ENCODE data around the gene MYBPH. TPM values are rescaled to one million over a fixed set of nuclear protein-coding genes. Genes with fewer than 3 reads are reported as not detected.

MYBPH gene
- polyA plus RNA-seq (2012; ENCODE audit: low read depth, missing spikeins): 0.10 TPM

GRCh38 chr1:203175237-203175826, at the start of gene MYBPH:
Gene MYBPH (minus strand): TSS chr1:203175826. CDS start chr1:203175755, 71 bp downstream.
- TF ChIP-seq SPI1 (IDR thresholded peaks at IDR 0.05; ENCODE audit: low read depth, low read length): no peak
- TF ChIP-seq POU2F2 (IDR thresholded peaks at IDR 0.05; ENCODE audit: low read depth, low read length): no peak
- TF ChIP-seq TAF1 (IDR thresholded peaks at IDR 0.05; ENCODE audit: low read depth, low read length): no peak
- TF ChIP-seq POLR2AphosphoS5 (IDR thresholded peaks at IDR 0.05; ENCODE audit: low read depth, low read length): no peak
- no peak for TF ChIP-seq POLR2A (IDR thresholded peaks at IDR 0.05; ENCODE audit: low read depth, low read length)
- TF ChIP-seq PAX5 (IDR thresholded peaks at IDR 0.05; ENCODE audit: insufficient read depth, low read length, severe bottlenecking): no peak
- no peak for DNase-seq (ENCODE audit: insufficient read length, low spot score)
- FAIRE-seq: no peak

- FAIRE-seq (no peak), DNase-seq (ENCODE audit: insufficient read length, low spot score) (no peak)
- TF ChIP-seq TAF1 (IDR thresholded peaks at IDR 0.05; ENCODE audit: low read depth, low read length) (no peak), PAX5 (IDR thresholded peaks at IDR 0.05; ENCODE audit: insufficient read depth, low read length, severe bottlenecking) (no peak), SPI1 (IDR thresholded peaks at IDR 0.05; ENCODE audit: low read depth, low read length) (no peak), POU2F2 (IDR thresholded peaks at IDR 0.05; ENCODE audit: low read depth, low read length) (no peak), POLR2AphosphoS5 (IDR thresholded peaks at IDR 0.05; ENCODE audit: low read depth, low read length) (no peak), POLR2A (IDR thresholded peaks at IDR 0.05; ENCODE audit: low read depth, low read length) (no peak)
These were observed 49.4 kb upstream of the MYBPH start for GRCh38 chr1:203225071-203225470.

- TF ChIP-seq SPI1 (IDR thresholded peaks at IDR 0.05; ENCODE audit: low read depth, low read length) (no peak), PAX5 (IDR thresholded peaks at IDR 0.05; ENCODE audit: insufficient read depth, low read length, severe bottlenecking) (no peak), POU2F2 (IDR thresholded peaks at IDR 0.05; ENCODE audit: low read depth, low read length) (no peak), POLR2AphosphoS5 (IDR thresholded peaks at IDR 0.05; ENCODE audit: low read depth, low read length) (no peak), POLR2A (IDR thresholded peaks at IDR 0.05; ENCODE audit: low read depth, low read length) (no peak), TAF1 (IDR thresholded peaks at IDR 0.05; ENCODE audit: low read depth, low read length) (no peak)
- FAIRE-seq (no peak), DNase-seq (ENCODE audit: insufficient read length, low spot score) (no peak)
These were observed 47.6 kb upstream of the MYBPH start for GRCh38 chr1:203223012-203223775.

- no peak for FAIRE-seq
- TF ChIP-seq SPI1 (IDR thresholded peaks at IDR 0.05; ENCODE audit: low read depth, low read length) (no peak), POLR2AphosphoS5 (IDR thresholded peaks at IDR 0.05; ENCODE audit: low read depth, low read length) (no peak), POLR2A (IDR thresholded peaks at IDR 0.05; ENCODE audit: low read depth, low read length) (no peak), TAF1 (IDR thresholded peaks at IDR 0.05; ENCODE audit: low read depth, low read length) (no peak), POU2F2 (IDR thresholded peaks at IDR 0.05; ENCODE audit: low read depth, low read length) (no peak), PAX5 (IDR thresholded peaks at IDR 0.05; ENCODE audit: insufficient read depth, low read length, severe bottlenecking) (no peak)
- DNase-seq (ENCODE audit: insufficient read length, low spot score): no peak
These were observed 44.3 kb upstream of the MYBPH start for GRCh38 chr1:203219934-203220333.

GRCh38 chr1:203219171-203219570, 43.5 kb upstream of the MYBPH start:
- FAIRE-seq: no peak
- TF ChIP-seq TAF1 (IDR thresholded peaks at IDR 0.05; ENCODE audit: low read depth, low read length) (no peak), POLR2AphosphoS5 (IDR thresholded peaks at IDR 0.05; ENCODE audit: low read depth, low read length) (no peak), SPI1 (IDR thresholded peaks at IDR 0.05; ENCODE audit: low read depth, low read length) (no peak), PAX5 (IDR thresholded peaks at IDR 0.05; ENCODE audit: insufficient read depth, low read length, severe bottlenecking) (no peak), POU2F2 (IDR thresholded peaks at IDR 0.05; ENCODE audit: low read depth, low read length) (no peak), POLR2A (IDR thresholded peaks at IDR 0.05; ENCODE audit: low read depth, low read length) (no peak)
- no peak for DNase-seq (ENCODE audit: insufficient read length, low spot score)

- TF ChIP-seq POLR2A (IDR thresholded peaks at IDR 0.05; ENCODE audit: low read depth, low read length) (no peak), POLR2AphosphoS5 (IDR thresholded peaks at IDR 0.05; ENCODE audit: low read depth, low read length) (no peak), TAF1 (IDR thresholded peaks at IDR 0.05; ENCODE audit: low read depth, low read length) (no peak), PAX5 (IDR thresholded peaks at IDR 0.05; ENCODE audit: insufficient read depth, low read length, severe bottlenecking) (no peak), SPI1 (IDR thresholded peaks at IDR 0.05; ENCODE audit: low read depth, low read length) (no peak), POU2F2 (IDR thresholded peaks at IDR 0.05; ENCODE audit: low read depth, low read length) (no peak)
- FAIRE-seq (no peak), DNase-seq (ENCODE audit: insufficient read length, low spot score) (no peak)
These were observed 42.0 kb upstream of the MYBPH start for GRCh38 chr1:203217668-203218067.

- TF ChIP-seq POLR2A (IDR thresholded peaks at IDR 0.05; ENCODE audit: low read depth, low read length) (no peak), POU2F2 (IDR thresholded peaks at IDR 0.05; ENCODE audit: low read depth, low read length) (no peak), POLR2AphosphoS5 (IDR thresholded peaks at IDR 0.05; ENCODE audit: low read depth, low read length) (no peak), PAX5 (IDR thresholded peaks at IDR 0.05; ENCODE audit: insufficient read depth, low read length, severe bottlenecking) (no peak), SPI1 (IDR thresholded peaks at IDR 0.05; ENCODE audit: low read depth, low read length) (no peak)
- DNase-seq (ENCODE audit: insufficient read length, low spot score): no peak
- no peak for FAIRE-seq
These were observed 41.6 kb upstream of the MYBPH start for GRCh38 chr1:203217139-203217655.

GRCh38 chr1:203216274-203217138, 40.9 kb upstream of the MYBPH start:
- DNase-seq (ENCODE audit: insufficient read length, low spot score) (peak; percentile 29), FAIRE-seq (peak; percentile 58)
- no peak for TF ChIP-seq SPI1 (IDR thresholded peaks at IDR 0.05; ENCODE audit: low read depth, low read length)
- no peak for TF ChIP-seq TAF1 (IDR thresholded peaks at IDR 0.05; ENCODE audit: low read depth, low read length)
- TF ChIP-seq PAX5 (IDR thresholded peaks at IDR 0.05; ENCODE audit: insufficient read depth, low read length, severe bottlenecking): no peak
- TF ChIP-seq POU2F2 (IDR thresholded peaks at IDR 0.05; ENCODE audit: low read depth, low read length): no peak
- no peak for TF ChIP-seq POLR2AphosphoS5 (IDR thresholded peaks at IDR 0.05; ENCODE audit: low read depth, low read length)
- no peak for TF ChIP-seq POLR2A (IDR thresholded peaks at IDR 0.05; ENCODE audit: low read depth, low read length)

All from GM12891 (cell line).